ENCODE results near the gene PCDH8.

PCDH8 gene

GRCh38 chr13:52879950-52880741 is 31.7 kb upstream of the PCDH8 start:
- no peaks in the 10 kb centered on the region for H3K36me3 ChIP-seq (ENCODE audit: control insufficient read depth, insufficient read depth, low read length)
- peaks cover 55% of the 10 kb centered on the region for H3K27me3 ChIP-seq (ENCODE audit: control insufficient read depth, insufficient read depth, low read length, poor library complexity, severe bottlenecking)
- WGBS, 2 experiments: 3 to 10% methylated on average over 6 of the region's 6 CpGs
- H3K4me3 ChIP-seq (ENCODE audit: insufficient read depth, low read depth, low read length): no peak overlapping the region
- no peaks in the 10 kb centered on the region for H3K9me3 ChIP-seq (ENCODE audit: control insufficient read depth, low read length)
- H3K27ac ChIP-seq (ENCODE audit: insufficient read depth, low read depth, low read length, poor library complexity, severe bottlenecking): no peak overlapping the region
- peaks cover 11% of the 10 kb centered on the region for H3K4me1 ChIP-seq (ENCODE audit: control insufficient read depth, insufficient read depth, low read length)

GRCh38 chr13:52878831-52879230 is 30.4 kb upstream of the PCDH8 start:
- H3K36me3 ChIP-seq (ENCODE audit: control insufficient read depth, insufficient read depth, low read length): no peaks in the 10 kb centered on the region
- peaks cover 2% of the 10 kb centered on the region for H3K9me3 ChIP-seq (ENCODE audit: control insufficient read depth, low read length)
- peaks cover 55% of the 10 kb centered on the region for H3K27me3 ChIP-seq (ENCODE audit: control insufficient read depth, insufficient read depth, low read length, poor library complexity, severe bottlenecking)
- peaks cover 11% of the 10 kb centered on the region for H3K4me1 ChIP-seq (ENCODE audit: control insufficient read depth, insufficient read depth, low read length)
- H3K27ac ChIP-seq (ENCODE audit: insufficient read depth, low read depth, low read length, poor library complexity, severe bottlenecking): no peak overlapping the region
- H3K4me3 ChIP-seq (ENCODE audit: insufficient read depth, low read depth, low read length): no peak overlapping the region
- WGBS, 2 experiments: 92% methylated on average over 3 of the region's 3 CpGs

GRCh38 chr13:52870143-52870542 is 21.7 kb upstream of the PCDH8 start:
- no peaks in the 10 kb centered on the region for H3K36me3 ChIP-seq (ENCODE audit: control insufficient read depth, insufficient read depth, low read length)
- 93 to 96% methylated on average over 3 of the region's 3 CpGs for WGBS, 2 experiments
- H3K9me3 ChIP-seq (ENCODE audit: control insufficient read depth, low read length): peaks cover 2% of the 10 kb centered on the region

GRCh38 chr13:52869621-52870020 is 21.2 kb upstream of the PCDH8 start:
- WGBS, 2 experiments: 90 to 92% methylated on average over 4 of the region's 4 CpGs
- H3K36me3 ChIP-seq (ENCODE audit: control insufficient read depth, insufficient read depth, low read length): no peaks in the 10 kb centered on the region
- no peak overlapping the region for H3K27ac ChIP-seq (ENCODE audit: insufficient read depth, low read depth, low read length, poor library complexity, severe bottlenecking)
- H3K27me3 ChIP-seq (ENCODE audit: control insufficient read depth, insufficient read depth, low read length, poor library complexity, severe bottlenecking): no peaks in the 10 kb centered on the region
- no peak overlapping the region for H3K4me3 ChIP-seq (ENCODE audit: insufficient read depth, low read depth, low read length)
- H3K4me1 ChIP-seq (ENCODE audit: control insufficient read depth, insufficient read depth, low read length): peaks cover 16% of the 10 kb centered on the region
- H3K9me3 ChIP-seq (ENCODE audit: control insufficient read depth, low read length): no peaks in the 10 kb centered on the region

More at GRCh38 chr13:52870143-52870542, 21.7 kb upstream of the PCDH8 start:
- Histone ChIP-seq H3K27me3 (ENCODE audit: control insufficient read depth, insufficient read depth, low read length, poor library complexity, severe bottlenecking) (no peaks in the 10 kb centered on the region), H3K4me1 (ENCODE audit: control insufficient read depth, insufficient read depth, low read length) (peaks cover 14% of the 10 kb centered on the region), H3K27ac (ENCODE audit: insufficient read depth, low read depth, low read length, poor library complexity, severe bottlenecking) (no peak overlapping the region), H3K4me3 (ENCODE audit: insufficient read depth, low read depth, low read length) (no peak overlapping the region)

GRCh38 chr13:52869050-52869449 is 20.6 kb upstream of the PCDH8 start:
- Histone ChIP-seq H3K4me1 (ENCODE audit: control insufficient read depth, insufficient read depth, low read length) (peaks cover 16% of the 10 kb centered on the region), H3K36me3 (ENCODE audit: control insufficient read depth, insufficient read depth, low read length) (no peaks in the 10 kb centered on the region), H3K9me3 (ENCODE audit: control insufficient read depth, low read length) (no peaks in the 10 kb centered on the region), H3K4me3 (ENCODE audit: insufficient read depth, low read depth, low read length) (no peak overlapping the region), H3K27ac (ENCODE audit: insufficient read depth, low read depth, low read length, poor library complexity, severe bottlenecking) (no peak overlapping the region), H3K27me3 (ENCODE audit: control insufficient read depth, insufficient read depth, low read length, poor library complexity, severe bottlenecking) (no peaks in the 10 kb centered on the region)
- 96% methylated on average over 4 of the region's 4 CpGs for WGBS, 2 experiments

- Histone ChIP-seq H3K27ac (ENCODE audit: insufficient read depth, low read depth, low read length, poor library complexity, severe bottlenecking) (no peak overlapping the region), H3K4me3 (ENCODE audit: insufficient read depth, low read depth, low read length) (no peak overlapping the region), H3K9me3 (ENCODE audit: control insufficient read depth, low read length) (no peaks in the 10 kb centered on the region), H3K36me3 (ENCODE audit: control insufficient read depth, insufficient read depth, low read length) (no peaks in the 10 kb centered on the region), H3K27me3 (ENCODE audit: control insufficient read depth, insufficient read depth, low read length, poor library complexity, severe bottlenecking) (no peaks in the 10 kb centered on the region), H3K4me1 (ENCODE audit: control insufficient read depth, insufficient read depth, low read length) (peaks cover 16% of the 10 kb centered on the region)
- WGBS, 2 experiments: 85 to 88% methylated on average over 4 of the region's 4 CpGs
Observed at GRCh38 chr13:52868190-52868589, 19.8 kb upstream of the PCDH8 start.

GRCh38 chr13:52864941-52865340 is 16.5 kb upstream of the PCDH8 start:
- Histone ChIP-seq H3K36me3 (ENCODE audit: control insufficient read depth, insufficient read depth, low read length) (no peaks in the 10 kb centered on the region), H3K27ac (ENCODE audit: insufficient read depth, low read depth, low read length, poor library complexity, severe bottlenecking) (no peak overlapping the region), H3K4me1 (ENCODE audit: control insufficient read depth, insufficient read depth, low read length) (peaks cover 3% of the 10 kb centered on the region), H3K4me3 (ENCODE audit: insufficient read depth, low read depth, low read length) (no peak overlapping the region), H3K9me3 (ENCODE audit: control insufficient read depth, low read length) (no peaks in the 10 kb centered on the region), H3K27me3 (ENCODE audit: control insufficient read depth, insufficient read depth, low read length, poor library complexity, severe bottlenecking) (no peaks in the 10 kb centered on the region)
- WGBS, 2 experiments: 64% methylated on average over 1 of the region's 1 CpG

GRCh38 chr13:52862358-52863206 is 14.1 kb upstream of the PCDH8 start:
- Histone ChIP-seq H3K9me3 (ENCODE audit: control insufficient read depth, low read length) (no peaks in the 10 kb centered on the region), H3K27me3 (ENCODE audit: control insufficient read depth, insufficient read depth, low read length, poor library complexity, severe bottlenecking) (no peaks in the 10 kb centered on the region), H3K36me3 (ENCODE audit: control insufficient read depth, insufficient read depth, low read length) (no peaks in the 10 kb centered on the region), H3K27ac (ENCODE audit: insufficient read depth, low read depth, low read length, poor library complexity, severe bottlenecking) (no peak overlapping the region), H3K4me1 (ENCODE audit: control insufficient read depth, insufficient read depth, low read length) (peaks cover 3% of the 10 kb centered on the region), H3K4me3 (ENCODE audit: insufficient read depth, low read depth, low read length) (no peak overlapping the region)
- 57 to 60% methylated on average over 3 of the region's 3 CpGs for WGBS, 2 experiments

- WGBS, 2 experiments: 85 to 89% methylated on average over 2 of the region's 2 CpGs
- H3K27me3 ChIP-seq (ENCODE audit: control insufficient read depth, insufficient read depth, low read length, poor library complexity, severe bottlenecking): peaks cover 48% of the 10 kb centered on the region
- H3K4me3 ChIP-seq (ENCODE audit: insufficient read depth, low read depth, low read length): no peak overlapping the region
- H3K36me3 ChIP-seq (ENCODE audit: control insufficient read depth, insufficient read depth, low read length): no peaks in the 10 kb centered on the region
- no peaks in the 10 kb centered on the region for H3K9me3 ChIP-seq (ENCODE audit: control insufficient read depth, low read length)
- H3K4me1 ChIP-seq (ENCODE audit: control insufficient read depth, insufficient read depth, low read length): peaks cover 45% of the 10 kb centered on the region
- H3K27ac ChIP-seq (ENCODE audit: insufficient read depth, low read depth, low read length, poor library complexity, severe bottlenecking): peak overlapping the region; percentile 85
Observed at GRCh38 chr13:52852444-52852843, 4.0 kb upstream of the PCDH8 start.
